Transverse colon (tissue), 4 donors: Measurements from ENCODE around the gene F2RL3.

ENCODE experiments used
- CTCF ChIP-seq, 5 experiments: fragments of 200-600 bp in 3 of 5; fragments of 450-650 bp in 2 of 5; sonication (generic) in 3 of 5; IDR thresholded peaks; 1 replicate in 2 of 5; 2 replicates in 3 of 5; pipeline ENCODE4 v1.5.1; 2016 to 2017; ENCODE audit warnings: antibody characterized with exemption in 5 of 5, inconsistent platforms in 3 of 5, mild to moderate bottlenecking in 2 of 5, moderate library complexity in 1 of 5
- POLR2A ChIP-seq: fragments of 450-650 bp; IDR thresholded peaks from one replicate; pipeline ENCODE4 v1.6.1; 2016; ENCODE audit warnings: antibody characterized with exemption, mild to moderate bottlenecking, moderate library complexity
- POLR2AphosphoS5 ChIP-seq, 3 donors: sonication (generic); formaldehyde crosslinking; IDR thresholded peaks; one replicate each; pipeline ENCODE4 v1.6.1; 2016; ENCODE audit warnings: antibody characterized with exemption in 3 of 3

- no peak for TF ChIP-seq POLR2A
- no peak for TF ChIP-seq CTCF (IDR thresholded peaks at IDR 0.05)
- TF ChIP-seq POLR2AphosphoS5 (IDR thresholded peaks at IDR 0.05): no peak
Measured at GRCh38 chr19:16869331-16869972, 19.3 kb upstream of the F2RL3 start.
